GM19438 (cell line): ENCODE results near the gene CTDNEP1.
A peak's percentile ranks its signal among the peaks of the same experiment; 100 is the strongest.

Experiments
- ATAC-seq: cut with Tn5 transposase; IDR thresholded peaks from one replicate; pipeline ENCODE4 v1.9.1; 2021; ENCODE audit warnings: low read depth; ENCODE audit not compliant: unreplicated experiment

Gene CTDNEP1

GRCh38 chr17:7216242-7217112, 35.1 kb downstream of the CTDNEP1 start:
- ATAC-seq: no peak

DNA sequence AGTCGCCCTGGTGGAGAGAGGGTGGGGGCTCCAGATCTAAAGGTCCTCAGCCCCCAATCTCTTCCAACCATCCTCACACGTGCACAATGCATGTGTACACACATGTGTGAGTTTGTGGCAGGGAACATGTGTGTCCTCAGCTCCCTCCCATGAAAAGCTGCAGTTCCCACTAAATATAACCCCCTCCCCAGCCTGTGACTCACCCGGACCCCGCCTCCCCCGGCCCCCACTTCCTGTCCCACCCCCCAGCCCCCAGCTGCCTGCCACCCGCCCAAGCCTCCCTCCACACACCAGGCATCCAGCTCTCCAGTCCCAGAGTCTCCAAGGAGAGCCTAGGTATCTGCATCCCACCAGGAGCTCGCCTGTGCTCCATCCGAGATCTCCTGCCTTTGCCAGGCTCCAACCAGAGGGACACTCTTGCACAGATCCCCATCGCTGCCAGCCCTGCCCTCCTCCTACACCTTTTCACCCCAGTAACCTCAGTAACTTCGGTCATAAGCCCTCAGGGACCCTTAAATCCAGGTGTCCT, 35.8 kb downstream of the CTDNEP1 start:
- no peak for ATAC-seq

DNA sequence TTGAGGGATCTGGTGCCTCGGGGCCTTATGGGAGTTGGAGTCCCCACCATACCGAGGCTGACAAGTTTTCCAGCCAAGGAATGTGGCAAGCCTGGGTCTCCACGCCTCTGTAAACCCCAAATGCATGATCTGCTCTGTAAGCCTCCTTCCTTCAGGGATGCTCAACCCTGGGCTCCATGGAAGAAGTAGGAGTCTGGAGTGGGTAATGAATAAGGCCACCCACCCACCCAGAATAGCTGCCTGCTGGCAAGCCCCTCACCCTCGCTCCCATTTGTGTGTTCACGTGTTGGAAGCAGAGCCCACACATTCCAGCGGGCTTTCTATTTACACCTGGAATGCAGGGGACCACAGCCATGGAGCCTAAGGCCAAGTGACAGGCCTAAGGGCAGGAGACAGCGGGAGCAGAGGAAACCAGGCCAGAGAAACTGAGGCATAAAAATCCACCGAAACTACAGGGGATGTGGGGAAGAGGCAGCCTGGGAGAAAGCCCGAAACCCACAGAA, 36.3 kb downstream of the CTDNEP1 start:
- no peak for ATAC-seq

DNA sequence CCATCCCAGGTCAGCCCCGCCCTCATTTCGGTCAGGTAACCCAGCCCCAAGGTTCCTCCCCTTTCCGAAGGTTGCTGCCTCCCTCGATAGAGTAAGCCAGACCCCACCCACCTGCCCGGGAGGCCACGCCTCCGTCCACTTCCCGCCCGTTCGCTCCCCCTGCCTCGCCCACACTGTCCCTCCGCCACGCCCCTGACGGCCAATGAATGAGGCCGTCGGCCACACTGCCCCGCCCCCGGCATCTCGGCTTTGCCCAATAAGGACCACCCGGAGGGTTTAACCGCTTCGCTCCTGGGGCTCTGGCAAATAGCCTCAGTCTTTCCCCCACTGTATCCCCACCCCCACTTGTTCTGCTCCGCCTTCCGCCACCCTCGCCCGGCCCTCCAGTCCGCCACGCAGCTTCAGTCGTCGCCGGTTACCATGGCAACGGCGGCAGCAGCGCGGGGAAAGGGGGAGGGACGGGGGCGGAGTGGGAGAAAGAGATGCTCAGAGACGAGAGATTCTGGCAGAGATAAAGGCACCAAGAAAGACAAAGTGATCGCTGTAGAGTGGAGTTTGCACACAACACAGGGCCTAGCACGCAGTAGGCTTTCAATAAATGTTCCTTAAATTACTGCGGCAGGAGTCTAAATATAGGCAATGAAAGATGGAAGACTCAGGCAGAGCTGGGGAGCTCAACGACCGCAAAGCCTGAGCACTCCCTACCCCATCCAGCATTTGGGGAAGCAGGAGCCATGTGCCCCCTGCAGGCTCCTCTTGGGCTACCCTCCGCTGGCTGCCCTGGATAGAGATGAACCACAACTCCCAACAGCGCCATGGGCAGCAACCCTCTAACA, 37.0 kb downstream of the CTDNEP1 start:
- peak; percentile 64 for ATAC-seq

GRCh38 chr17:7213895-7214299, 37.6 kb downstream of the CTDNEP1 start:
- no peak for ATAC-seq

GRCh38 chr17:7211491-7212273, 39.9 kb downstream of the CTDNEP1 start:
- ATAC-seq: no peak

DNA sequence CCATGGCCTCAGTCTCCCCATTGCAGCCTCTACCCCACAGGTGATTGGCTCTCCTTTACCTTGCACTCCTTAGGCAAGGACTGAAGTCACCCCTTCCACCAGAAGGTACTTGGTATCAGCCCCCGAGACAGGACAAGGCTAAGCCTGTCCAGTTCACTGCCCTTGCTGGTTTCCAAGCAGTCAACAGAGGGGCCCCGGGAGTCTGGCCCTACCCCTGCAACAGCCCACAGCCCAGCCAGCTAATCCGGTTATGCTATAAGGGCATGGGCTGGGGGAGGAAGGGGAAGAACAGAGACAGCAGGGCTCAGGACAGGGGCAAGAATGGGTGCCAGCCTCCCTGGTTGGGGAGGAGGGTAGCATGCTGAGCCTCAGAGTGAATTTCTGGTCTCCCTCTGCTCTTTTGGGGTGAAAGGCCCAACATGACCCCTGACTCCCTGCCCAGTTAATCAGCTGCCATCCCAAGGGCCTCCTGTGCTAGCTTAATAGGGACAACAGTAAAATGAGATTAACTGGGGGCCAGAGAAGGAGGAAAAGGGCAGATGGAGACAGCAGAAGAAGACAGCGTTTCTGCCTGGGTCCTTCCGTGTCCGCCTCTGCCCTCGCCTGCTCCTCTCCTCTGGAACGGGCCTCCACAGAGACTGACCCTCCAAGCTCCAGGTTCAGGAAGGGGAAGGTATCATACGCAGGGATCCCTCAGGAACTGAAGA, 42.6 kb downstream of the CTDNEP1 start:
- ATAC-seq: no peak

GRCh38 chr17:7208027-7208571, 43.4 kb downstream of the CTDNEP1 start:
- no peak for ATAC-seq

DNA sequence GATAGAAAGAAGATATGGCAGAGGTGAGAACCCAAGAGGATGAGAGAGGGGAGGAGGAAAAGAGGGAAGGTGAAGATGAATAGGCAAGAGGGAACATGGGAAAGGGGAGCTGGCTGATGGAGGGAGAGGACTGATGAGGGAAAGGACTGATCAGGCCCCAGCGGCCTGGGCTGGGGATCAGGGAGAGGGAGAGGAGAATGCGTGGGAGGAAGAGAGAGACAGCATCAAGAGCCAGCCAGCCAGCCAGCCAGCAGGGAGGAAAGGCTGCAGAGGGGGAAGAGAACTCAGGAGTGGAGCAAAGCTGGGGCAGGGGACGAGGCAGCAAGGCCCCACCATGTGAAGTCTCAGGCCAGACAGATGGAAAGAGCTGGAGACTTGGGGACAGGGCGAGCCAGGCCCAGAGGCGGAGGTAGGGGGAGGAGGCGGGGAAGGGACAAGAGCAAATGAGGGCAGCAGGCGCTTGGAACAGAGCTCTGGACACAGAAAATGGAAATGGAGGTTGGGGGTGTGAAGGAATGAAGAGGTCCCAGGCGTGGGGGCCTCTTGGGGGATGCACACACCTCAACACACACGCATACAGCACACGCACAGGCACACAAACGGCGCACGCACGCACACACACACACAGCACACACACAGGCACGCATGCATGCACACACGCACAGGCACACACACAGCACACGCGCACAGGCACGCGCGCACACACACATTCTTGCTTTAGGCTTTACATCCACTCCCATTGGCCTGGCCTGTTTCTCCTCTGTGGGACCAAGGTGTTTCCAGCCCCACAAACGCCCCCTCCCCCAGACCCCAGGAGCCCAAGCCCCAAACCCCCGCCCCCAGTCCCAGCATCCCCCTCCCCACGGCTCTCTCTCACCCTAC, 44.2 kb downstream of the CTDNEP1 start:
- no peak for ATAC-seq

DNA sequence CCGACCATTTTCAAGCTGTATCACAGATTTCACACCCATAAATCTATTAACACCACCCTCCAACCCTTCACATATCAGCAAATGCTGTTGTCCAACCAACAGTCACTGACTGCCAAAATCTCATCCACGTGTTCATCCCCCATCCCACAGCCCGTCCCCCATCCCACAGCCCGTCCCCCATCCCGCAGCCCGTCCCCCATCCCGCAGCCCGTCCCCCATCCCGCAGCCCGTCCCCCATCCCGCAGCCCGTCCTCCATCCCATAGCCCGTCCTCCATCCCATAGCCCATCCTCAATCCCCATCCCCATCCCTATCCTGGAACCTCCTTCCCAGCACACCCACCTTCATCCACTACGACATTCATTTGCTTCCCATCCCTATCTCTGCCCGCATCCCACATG, 46.0 kb downstream of the CTDNEP1 start:
- no peak for ATAC-seq

DNA sequence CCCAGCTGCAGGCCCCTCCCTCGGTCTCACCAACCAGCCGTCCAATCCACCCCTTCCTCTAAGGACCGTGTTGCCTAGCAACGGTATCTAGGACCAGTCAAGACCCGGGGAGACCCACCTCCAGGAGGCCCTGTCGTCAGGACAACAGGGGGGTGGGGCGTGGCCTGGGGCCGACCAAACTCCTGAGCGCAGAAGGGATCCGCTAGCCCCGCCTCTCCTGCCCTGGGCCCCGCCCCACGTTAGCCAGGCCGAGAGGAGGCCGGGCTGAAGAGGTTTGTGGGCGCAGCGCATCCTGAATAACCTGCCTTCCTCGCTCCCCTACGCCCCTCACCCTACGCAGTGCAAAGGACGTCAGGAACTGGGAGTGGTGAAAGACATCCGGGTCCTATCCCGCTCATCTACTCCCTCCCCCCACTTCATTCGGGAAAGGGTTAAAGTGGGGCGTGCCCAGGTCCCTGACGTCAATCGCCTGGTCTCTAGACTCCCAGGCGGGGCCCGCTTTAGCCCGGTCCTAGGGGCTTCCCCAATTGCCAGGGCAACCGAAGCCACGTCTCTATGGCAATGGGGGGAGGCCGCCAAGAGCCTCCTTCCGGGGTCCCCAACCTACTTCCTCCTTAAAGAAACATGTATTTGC, 46.6 kb downstream of the CTDNEP1 start:
- ATAC-seq: peak; percentile 88

DNA sequence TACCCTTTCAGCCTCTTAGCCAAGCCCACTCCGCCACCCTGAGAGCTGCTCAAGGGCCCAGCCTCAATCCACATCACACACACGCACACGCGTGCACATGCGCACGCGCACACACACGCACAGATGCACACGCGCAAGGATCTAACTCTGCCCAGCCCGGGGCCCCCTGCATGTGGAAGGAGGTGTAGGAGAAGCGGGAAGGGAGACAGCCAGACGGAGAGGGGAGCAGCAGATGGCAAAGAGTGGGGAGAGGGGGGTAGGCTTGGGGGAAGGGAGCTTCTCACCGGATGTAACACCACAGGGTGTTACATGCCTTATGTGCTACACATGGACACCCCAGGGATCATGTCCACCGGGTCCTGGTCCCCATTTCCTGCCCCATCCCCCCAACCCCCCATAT, 47.2 kb downstream of the CTDNEP1 start:
- ATAC-seq: no peak

DNA sequence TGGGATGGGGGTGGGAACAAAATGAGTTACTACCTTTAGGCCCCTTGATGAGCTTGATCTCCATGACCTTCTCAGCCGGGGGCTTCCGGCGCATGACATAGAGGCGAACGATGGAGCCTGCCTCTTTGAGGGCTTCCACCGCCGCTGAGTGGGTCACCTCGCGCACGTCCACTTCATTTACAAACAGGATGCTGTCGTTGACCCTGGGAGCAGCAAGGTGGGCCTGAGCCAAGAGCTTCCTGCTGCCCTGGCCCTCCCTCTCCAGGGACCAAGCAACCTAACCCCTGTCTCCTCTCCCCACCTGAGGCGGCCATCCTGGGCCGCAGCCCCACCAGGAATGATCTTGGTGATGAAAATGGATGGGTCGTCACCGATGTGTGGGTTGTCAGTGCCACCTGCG, 48.1 kb downstream of the CTDNEP1 start:
- ATAC-seq: no peak

- no peak for ATAC-seq
Observed at GRCh38 chr17:7196651-7197401, 54.7 kb downstream of the CTDNEP1 start.

DNA sequence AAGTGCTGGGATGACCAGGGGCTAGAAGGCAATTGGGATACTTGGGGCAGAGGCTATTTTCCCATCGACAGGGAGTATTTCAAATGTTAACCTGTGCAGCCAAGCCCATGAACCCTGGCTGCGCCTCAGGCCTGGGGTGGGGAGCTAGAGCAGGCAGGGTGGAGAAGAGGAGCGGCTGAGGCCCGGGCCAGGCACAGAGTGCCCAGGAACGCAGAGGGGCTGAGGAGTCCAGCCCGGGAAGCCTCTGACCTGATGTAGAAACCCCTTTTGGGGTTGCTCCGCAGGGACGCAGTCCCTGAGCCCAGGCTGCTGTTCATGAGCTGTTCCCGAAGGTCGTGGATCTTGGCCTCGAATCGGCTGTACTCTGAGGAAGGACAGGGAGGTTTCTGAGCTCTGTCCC, 55.6 kb downstream of the CTDNEP1 start:
- ATAC-seq: no peak
